Pancreas (tissue), 10 donors: ENCODE measurements around the gene CHD9. TPM values are rescaled to one million over a fixed set of nuclear protein-coding genes. Genes with fewer than 3 reads are reported as not detected.

Experiments used
- ATAC-seq, 4 donors: fragments of 200-7000 bp; cut with Tn5 transposase; one replicate each; pipeline versions ENCODE4 v1.8.0 to v1.9.1; 2020; ENCODE audit warnings: mild to moderate bottlenecking in 4 of 4, moderate library complexity in 4 of 4
- DNase-seq, 6 donors: peaks; one replicate each; pipeline ENCODE4 v3.0.0-alpha.2; 2020
- FAIRE-seq: peaks from 2 replicates; lab custom pipeline; 2012; peaks lifted over from hg19 to GRCh38; lab: Jason Lieb, UNC
- H3K27ac ChIP-seq, 4 donors: fragments of 200-600 bp; sonication (generic); 1 replicate in 3 of 4; 2 replicates in 1 of 4; pipeline versions ENCODE4 v1.5.0 to v1.8.0; 2020
- H3K27me3 ChIP-seq, 4 donors: fragments of 200-600 bp; one replicate each; pipeline ENCODE4 v1.8.0; 2021
- H3K36me3 ChIP-seq, 3 donors: fragments of 200-600 bp; sonication (generic) in 1 of 3; one replicate each; pipeline versions ENCODE4 v1.5.0 to v1.8.0; 2020 to 2021
- H3K4me1 ChIP-seq, 3 donors: fragments of 200-600 bp; one replicate each; pipeline ENCODE4 v1.8.0; 2021
- H3K4me3 ChIP-seq, 4 donors: fragments of 200-600 bp; sonication (generic) in 2 of 4; one replicate each; pipeline versions ENCODE4 v1.5.0 to v1.8.0; 2020 to 2021
- H3K9me3 ChIP-seq, 4 donors: fragments of 200-600 bp; one replicate each; pipeline ENCODE4 v1.8.0; 2021
- WGBS, 2 donors: extraction: QIAGEN DNeasy Blood & Tissue Kit; methylation state at CpG; one replicate each; pipeline ENCODE4 v1.1.7; 2013; 5-methylcytosine and 5-hydroxymethylcytosine counted together
- intact Hi-C, 3 donors: fragments of 100-400 bp; cut with DNase I; formaldehyde crosslinking; loops; one replicate each; pipeline versions ENCODE4 v1.11.1 to v1.14.2; 2022
- polyA plus RNA-seq, 2 donors: library from polyadenylated mRNA; stranded (reverse); fragments of 200-250 nt; gene quantifications; one replicate each; pipeline ENCODE4 v1.2.3, GENCODE V29; 2013
- total RNA-seq, 6 donors: library from RNA; stranded (reverse); fragmentation: NEBNext Ultra II Directional in 4 of 6; extraction: Animal tissue kit (Norgen Biotek cat#: 25700) in 4 of 6; gene quantifications; one replicate each; pipeline versions ENCODE4 v1.2.1 to v1.2.4, GENCODE V29; 2021 to 2023
- TF ChIP-seq, protein P1 (sequence below), 4 donors: fragments of 200-600 bp; sonication (generic) in 3 of 4; IDR thresholded peaks; one replicate each; pipeline versions ENCODE4 v1.5.0 to v1.8.0; 2021; ENCODE audit warnings: antibody characterized with exemption in 4 of 4
- donor health status: healthy with polysubstance abuse.
- donor health status: DM: no; HTN: no; CAD: no; lungs with moderate emphysema.
- donor health status: DM: no; HTN: no; CAD: no.
- donor health status: control.
- donor health status: control.
- donor health status: Bipolar disorder and iron deficiency.
- donor health status: DM: yes; HTN: yes; CAD: no.
- donor health status: DM: no; HTN: no; CAD: no.
- donor health status: DM: no; HTN: no; CAD: no.
- donor health status: DM: yes; HTN: yes; CAD: no.

CHD9 gene
- total and polyA plus RNA-seq, 8 donors = 7.2 to 40.9 (median 30.1) TPM

DNA sequence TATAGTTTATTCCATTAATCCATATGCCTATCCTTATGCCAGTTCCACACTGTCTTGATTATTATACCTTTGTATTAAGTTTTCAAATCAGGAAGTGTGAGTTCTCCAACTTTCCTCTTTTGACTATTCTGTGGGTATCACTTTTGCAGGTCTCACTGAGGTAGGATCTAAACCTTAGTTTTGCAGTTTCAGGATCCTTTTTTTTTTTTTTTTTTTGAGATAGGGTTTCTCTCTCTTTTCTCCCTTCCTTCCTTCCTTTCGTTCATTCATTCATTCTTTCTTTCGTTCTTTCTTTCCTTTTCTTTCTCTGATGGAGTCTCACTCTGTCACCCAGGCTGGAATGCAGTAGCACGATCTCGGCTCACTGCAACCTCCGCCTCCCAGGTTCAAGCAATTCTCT, 71.6 kb downstream of the CHD9 start:
- intact Hi-C loops = no loop called here
- H3K4me3 ChIP-seq = no peak overlapping the region
- H3K9me3 ChIP-seq = no peaks in the 10 kb centered on the region
- H3K27me3 ChIP-seq = no peaks in the 10 kb centered on the region
- FAIRE-seq = no peak
- TF ChIP-seq, protein P1, sequence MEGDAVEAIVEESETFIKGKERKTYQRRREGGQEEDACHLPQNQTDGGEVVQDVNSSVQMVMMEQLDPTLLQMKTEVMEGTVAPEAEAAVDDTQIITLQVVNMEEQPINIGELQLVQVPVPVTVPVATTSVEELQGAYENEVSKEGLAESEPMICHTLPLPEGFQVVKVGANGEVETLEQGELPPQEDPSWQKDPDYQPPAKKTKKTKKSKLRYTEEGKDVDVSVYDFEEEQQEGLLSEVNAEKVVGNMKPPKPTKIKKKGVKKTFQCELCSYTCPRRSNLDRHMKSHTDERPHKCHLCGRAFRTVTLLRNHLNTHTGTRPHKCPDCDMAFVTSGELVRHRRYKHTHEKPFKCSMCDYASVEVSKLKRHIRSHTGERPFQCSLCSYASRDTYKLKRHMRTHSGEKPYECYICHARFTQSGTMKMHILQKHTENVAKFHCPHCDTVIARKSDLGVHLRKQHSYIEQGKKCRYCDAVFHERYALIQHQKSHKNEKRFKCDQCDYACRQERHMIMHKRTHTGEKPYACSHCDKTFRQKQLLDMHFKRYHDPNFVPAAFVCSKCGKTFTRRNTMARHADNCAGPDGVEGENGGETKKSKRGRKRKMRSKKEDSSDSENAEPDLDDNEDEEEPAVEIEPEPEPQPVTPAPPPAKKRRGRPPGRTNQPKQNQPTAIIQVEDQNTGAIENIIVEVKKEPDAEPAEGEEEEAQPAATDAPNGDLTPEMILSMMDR (IDR thresholded peaks at IDR 0.05) = no peak
- H3K36me3 ChIP-seq = no peaks in the 10 kb centered on the region
- no peak for DNase-seq
- H3K27ac ChIP-seq = no peak overlapping the region
- peaks cover 0 to 9% (median 8%) of the 10 kb centered on the region in 3 donors for H3K4me1 ChIP-seq
- 92 to 97% methylated on average over 5 of the region's 5 CpGs for WGBS, 2 donors
- no peak for ATAC-seq

DNA sequence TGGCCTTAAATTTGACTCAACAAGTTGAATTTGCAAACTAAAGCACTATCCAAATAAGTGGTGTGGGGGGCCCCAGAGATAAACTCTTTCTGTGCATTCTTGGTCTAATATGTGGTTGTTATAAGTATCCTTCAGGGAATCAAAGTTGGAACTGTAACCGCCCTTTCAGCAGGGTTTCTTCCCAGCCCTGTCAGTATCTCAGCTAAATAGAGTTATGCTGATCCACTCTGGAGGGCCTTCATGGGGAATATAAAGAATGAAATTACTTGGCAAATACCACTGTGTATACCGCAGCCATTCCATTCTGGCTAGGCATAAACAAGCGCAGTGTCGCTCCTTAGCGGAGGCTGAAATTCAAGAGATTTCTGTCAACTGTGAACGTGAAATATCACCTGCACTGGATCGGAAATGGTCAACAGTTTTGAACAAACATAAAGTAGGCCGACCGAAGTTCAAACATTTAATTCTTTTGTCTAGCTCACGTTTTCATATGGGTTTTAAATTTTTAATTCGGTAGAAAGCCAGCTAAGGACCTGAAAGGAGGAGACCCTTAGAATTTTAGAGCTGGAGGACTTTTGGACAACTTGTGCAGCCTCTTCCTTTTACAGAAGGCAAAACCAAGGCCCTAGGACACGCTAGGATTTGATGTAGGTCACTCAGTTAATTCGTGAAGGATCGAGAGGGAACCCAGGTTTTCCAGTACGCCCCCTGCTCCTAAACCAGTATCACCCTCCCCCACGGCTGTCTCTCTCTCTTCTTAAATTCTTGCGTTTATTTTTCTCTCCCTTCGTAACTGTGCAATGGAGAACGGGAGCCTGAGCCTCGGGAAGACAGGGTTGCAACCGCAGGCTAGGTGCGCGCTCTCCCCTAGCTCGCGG, 74.7 kb downstream of the CHD9 start:
- peak in 3 of 4 donors; percentile 4 to 13 (median 12) for ATAC-seq
- no peaks in the 10 kb centered on the region for H3K36me3 ChIP-seq
- FAIRE-seq = no peak
- peak in 1 of 6 donors; percentile 16 for DNase-seq
- H3K27me3 ChIP-seq = no peaks in the 10 kb centered on the region
- WGBS, 2 donors = 12 to 14% methylated on average over 25 of the region's 25 CpGs
- intact Hi-C loops = loop anchor here in 1 of 3 donors (10.0 kb wide), 1 partner anchor 75 kb away; no protein-coding TSS in a partner anchor
- TF ChIP-seq, protein P1 (IDR thresholded peaks at IDR 0.05) = no peak
- peak overlapping the region; percentile 91 to 97 (median 94) for H3K27ac ChIP-seq
- peak overlapping the region; percentile 38 to 82 (median 70) for H3K4me3 ChIP-seq
- peaks cover 0 to 14% (median 13%) of the 10 kb centered on the region in 3 donors for H3K4me1 ChIP-seq
- H3K9me3 ChIP-seq = no peaks in the 10 kb centered on the region

DNA sequence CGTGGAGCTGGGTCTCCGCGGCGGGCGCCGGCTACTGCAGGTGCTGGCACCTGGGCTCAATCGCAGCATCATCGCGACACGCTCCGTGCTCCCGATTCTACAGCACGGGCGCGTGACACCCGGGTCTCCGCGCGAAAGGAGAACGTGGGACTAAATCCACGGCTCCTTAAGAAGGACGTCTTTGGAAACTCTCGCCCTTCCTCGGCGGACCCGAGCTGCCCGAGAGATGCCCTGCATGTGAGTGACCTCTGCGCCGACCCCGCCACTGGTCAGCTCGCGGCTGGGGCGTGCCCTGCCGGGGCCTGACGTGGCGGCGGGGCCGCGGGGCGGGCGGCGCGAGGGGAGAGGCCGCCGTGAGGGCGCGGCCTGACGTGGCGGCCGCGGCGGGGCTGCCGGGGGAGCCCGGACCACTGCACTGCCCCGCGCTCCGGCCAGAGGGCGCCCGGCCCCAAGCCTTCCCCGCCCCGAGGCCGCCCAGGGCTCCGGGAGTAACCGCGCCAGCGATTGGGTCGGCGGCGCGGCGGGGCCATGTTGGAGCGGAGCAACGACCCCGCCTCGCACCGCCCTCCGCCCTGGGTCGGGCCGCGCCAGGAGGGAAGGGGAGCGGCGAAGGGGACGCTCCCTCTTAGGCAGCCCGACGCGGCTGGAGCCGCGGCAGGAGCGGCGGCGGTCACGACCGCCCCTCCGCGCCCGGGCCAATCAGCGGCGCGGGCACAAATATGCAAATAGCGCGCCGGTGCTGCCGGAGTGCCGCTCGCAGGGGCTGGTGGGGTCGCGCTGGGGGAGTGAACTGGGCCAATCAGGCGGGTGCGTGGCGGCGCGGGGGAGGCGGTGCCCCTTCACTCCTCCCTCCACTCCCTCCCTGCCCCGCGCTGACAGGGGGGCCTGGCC, 75.6 kb downstream of the CHD9 start:
- DNase-seq (peak; percentile 95 to 98 (median 97)), FAIRE-seq (no peak), ATAC-seq (peak; percentile 87 to 94 (median 88))
- H3K4me1 ChIP-seq = peaks cover 0 to 14% (median 13%) of the 10 kb centered on the region in 3 donors
- no peaks in the 10 kb centered on the region for H3K9me3 ChIP-seq
- H3K27ac ChIP-seq = peak overlapping the region; percentile 91 to 97 (median 94)
- 1% methylated on average over 43 to 115 of the region's 115 CpGs for WGBS, 2 donors
- peak overlapping the region; percentile 52 to 82 (median 70) for H3K4me3 ChIP-seq
- no peaks in the 10 kb centered on the region for H3K36me3 ChIP-seq
- H3K27me3 ChIP-seq = no peaks in the 10 kb centered on the region
- intact Hi-C loops = loop anchor here in 1 of 3 donors (10.0 kb wide), 1 partner anchor 74 kb away; no protein-coding TSS in a partner anchor
- TF ChIP-seq, protein P1 (IDR thresholded peaks at IDR 0.05) = peak; percentile 41 to 60 (median 49)

DNA sequence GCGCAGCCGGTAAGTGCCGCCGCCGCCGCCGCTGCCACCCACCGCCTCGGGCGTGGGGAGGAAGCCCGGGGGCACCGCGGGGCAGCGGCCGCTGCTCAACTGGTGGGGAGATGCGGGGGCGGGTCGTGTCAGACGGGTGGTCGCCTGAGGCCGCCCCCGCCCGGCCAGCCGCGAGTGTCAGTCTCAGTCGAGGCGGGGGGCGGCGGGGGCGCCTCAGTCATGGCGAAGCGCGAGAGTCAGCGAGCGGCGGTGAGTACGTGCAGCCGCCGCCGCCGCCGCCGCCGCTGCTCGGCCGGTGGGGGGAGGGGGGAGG, 76.2 kb downstream of the CHD9 start:
- Histone ChIP-seq H3K9me3 (no peaks in the 10 kb centered on the region), H3K36me3 (no peaks in the 10 kb centered on the region), H3K4me1 (peaks cover 0 to 14% (median 13%) of the 10 kb centered on the region in 3 donors), H3K27me3 (no peaks in the 10 kb centered on the region), H3K27ac (peak overlapping the region; percentile 91 to 97 (median 94)), H3K4me3 (peak overlapping the region; percentile 52 to 82 (median 70))
- 0 to 1% methylated on average over 7 to 45 of the region's 46 CpGs for WGBS, 2 donors
- DNase-seq = no peak
- TF ChIP-seq, protein P1 (IDR thresholded peaks at IDR 0.05) = no peak
- intact Hi-C loops = loop anchor here in 1 of 3 donors (10.0 kb wide), 1 partner anchor 74 kb away; no protein-coding TSS in a partner anchor
- peak in 1 of 4 donors; percentile 0 for ATAC-seq
- no peak for FAIRE-seq
